Mesenchymal stem cell (in vitro differentiated cells and primary cell): ENCODE results near the gene TTC16.
A peak's percentile ranks its signal among the peaks of the same experiment; 100 is the strongest.

Experiments
- DNase-seq: peaks from one replicate; pipeline ENCODE4 v3.0.0-alpha.2; 2013
- H2AFZ ChIP-seq: one replicate; pipeline ENCODE4 v1.6.1; 2013; ENCODE audit warnings: low read depth, mild to moderate bottlenecking, control low read depth, inconsistent platforms, low read length, moderate library complexity
- H2AK5ac ChIP-seq: 2 replicates; pipeline ENCODE4 v1.6.1; 2013; ENCODE audit warnings: low read length, moderate library complexity, mild to moderate bottlenecking, inconsistent platforms; ENCODE audit not compliant: severe bottlenecking
- H2BK120ac ChIP-seq: one replicate; pipeline ENCODE4 v1.6.1; 2013; ENCODE audit warnings: low read depth, mild to moderate bottlenecking, inconsistent platforms, low read length, moderate library complexity
- H2BK12ac ChIP-seq, 2 experiments: one replicate each; pipeline ENCODE4 v1.6.1; 2013; ENCODE audit warnings: inconsistent platforms in 2 of 2, low read length in 2 of 2, mild to moderate bottlenecking in 2 of 2, moderate library complexity in 2 of 2, control low read depth in 1 of 2
- H2BK15ac ChIP-seq: one replicate; pipeline ENCODE4 v1.6.1; 2013; ENCODE audit warnings: mild to moderate bottlenecking, low read depth, inconsistent platforms; ENCODE audit not compliant: poor library complexity, severe bottlenecking
- H2BK5ac ChIP-seq: 2 replicates; pipeline ENCODE4 v1.6.1; 2013; ENCODE audit warnings: low read depth, mild to moderate bottlenecking, low read length, control low read depth, inconsistent platforms; ENCODE audit not compliant: poor library complexity, severe bottlenecking
- H3K14ac ChIP-seq, 2 experiments: one replicate each; pipeline ENCODE4 v1.6.1; 2013; ENCODE audit warnings: inconsistent platforms in 2 of 2, low read length in 2 of 2, control low read depth in 1 of 2, mild to moderate bottlenecking in 1 of 2, moderate library complexity in 1 of 2
- H3K18ac ChIP-seq, 2 experiments: one replicate each; pipeline ENCODE4 v1.6.1; 2013; ENCODE audit warnings: inconsistent platforms in 2 of 2, low read length in 2 of 2, control low read depth in 1 of 2, low read depth in 1 of 2, mild to moderate bottlenecking in 1 of 2
- H3K23ac ChIP-seq, 2 experiments: one replicate each; pipeline ENCODE4 v1.6.1; 2013; ENCODE audit warnings: inconsistent platforms in 2 of 2, low read length in 2 of 2, mild to moderate bottlenecking in 2 of 2, moderate library complexity in 2 of 2, control low read depth in 1 of 2
- H3K27ac ChIP-seq: 2 replicates; pipeline ENCODE4 v1.5.1; 2013; ENCODE audit warnings: mild to moderate bottlenecking, moderate library complexity, low read length, control low read depth, inconsistent platforms; ENCODE audit not compliant: poor library complexity, severe bottlenecking
- H3K27me3 ChIP-seq, 2 experiments: 2 replicates each; pipeline versions ENCODE4 v1.6.1 to v1.7.0; 2013; ENCODE audit warnings: low read length in 2 of 2, mild to moderate bottlenecking in 2 of 2, moderate library complexity in 2 of 2, control low read depth in 1 of 2, inconsistent platforms in 1 of 2; ENCODE audit not compliant: control insufficient read depth in 1 of 2, insufficient read depth in 1 of 2
- H3K36me3 ChIP-seq, 2 experiments: 2 replicates each; pipeline versions ENCODE4 v1.6.1 to v1.7.0; 2013; ENCODE audit warnings: low read length in 2 of 2, control low read depth in 1 of 2, inconsistent platforms in 1 of 2, low read depth in 1 of 2, mild to moderate bottlenecking in 1 of 2; ENCODE audit not compliant: insufficient read depth in 2 of 2, control insufficient read depth in 1 of 2
- H3K4ac ChIP-seq, 2 experiments: one replicate each; pipeline ENCODE4 v1.6.1; 2013; ENCODE audit warnings: inconsistent platforms in 2 of 2, low read length in 2 of 2, mild to moderate bottlenecking in 2 of 2, moderate library complexity in 2 of 2, control low read depth in 1 of 2, low read depth in 1 of 2
- H3K4me1 ChIP-seq: 2 replicates; pipeline ENCODE4 v1.6.1; 2013; ENCODE audit warnings: low read depth, low read length, control low read depth; ENCODE audit not compliant: control insufficient read depth, insufficient read depth
- H3K4me2 ChIP-seq: 2 replicates; pipeline ENCODE4 v1.6.1; 2013; ENCODE audit warnings: low read length, mild to moderate bottlenecking, inconsistent platforms; ENCODE audit not compliant: poor library complexity, severe bottlenecking
- H3K4me3 ChIP-seq, 2 experiments: 2 replicates each; pipeline versions ENCODE4 v1.5.1 to v1.7.0; 2013; ENCODE audit warnings: low read length in 2 of 2, mild to moderate bottlenecking in 2 of 2, control low read depth in 1 of 2, low read depth in 1 of 2; ENCODE audit not compliant: insufficient read depth in 1 of 2
- H3K79me1 ChIP-seq: replicated peaks from 2 replicates; pipeline ENCODE4 v1.6.1; 2013; ENCODE audit warnings: mild to moderate bottlenecking, control low read depth, low read length, inconsistent platforms; ENCODE audit not compliant: poor library complexity, severe bottlenecking
- H3K9ac ChIP-seq: 2 replicates; pipeline ENCODE4 v1.7.0; 2013; ENCODE audit warnings: mild to moderate bottlenecking, low read length, moderate library complexity
- H3K9me3 ChIP-seq: 2 replicates; pipeline ENCODE4 v1.7.0; 2013; ENCODE audit warnings: mild to moderate bottlenecking, low read length; ENCODE audit not compliant: control insufficient read depth
- H4K8ac ChIP-seq: one replicate; pipeline ENCODE4 v1.6.1; 2013; ENCODE audit warnings: inconsistent platforms, mild to moderate bottlenecking, low read length, moderate library complexity
- H4K91ac ChIP-seq: one replicate; pipeline ENCODE4 v1.6.1; 2013; ENCODE audit warnings: mild to moderate bottlenecking, low read length, inconsistent platforms
- WGBS: methylation state at CpG from one replicate; pipeline ENCODE4 v1.1.7; 2013; ENCODE audit warnings: mixed read lengths; 5-methylcytosine and 5-hydroxymethylcytosine counted together

Gene TTC16

DNA sequence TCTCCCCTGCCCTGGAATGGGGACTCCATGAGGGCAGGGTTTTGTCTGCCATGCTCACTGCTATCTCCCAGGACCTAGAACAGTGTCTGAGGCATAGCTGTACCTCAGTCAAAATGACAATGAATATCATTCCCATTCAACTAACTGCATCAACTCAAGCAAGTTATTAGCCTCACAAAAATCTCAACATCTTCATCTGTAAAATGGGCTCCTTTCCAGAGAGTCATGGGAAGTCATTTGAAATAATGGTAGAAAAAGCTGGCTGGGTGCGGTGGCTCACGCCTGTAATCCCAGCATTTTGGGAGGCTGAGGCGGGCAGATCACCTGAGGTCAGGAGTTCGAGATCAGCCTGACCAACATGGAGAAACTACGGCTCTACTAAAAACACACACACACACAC lies 53.2 kb downstream of the TTC16 start:
- Histone ChIP-seq H3K4me2 (no peak overlapping the region), H3K4me1 (peaks cover 18% of the 10 kb centered on the region), H3K27me3 (peaks cover 6 to 62% of the 10 kb centered on the region in 2 experiments), H2AFZ (no peak overlapping the region), H4K91ac (no peak overlapping the region), H2BK15ac (no peak overlapping the region), H3K9ac (no peak overlapping the region), H2AK5ac (no peak overlapping the region), H2BK120ac (no peak overlapping the region), H3K27ac (no peak overlapping the region), H3K23ac (no peak overlapping the region), H3K18ac (no peak overlapping the region), H4K8ac (no peak overlapping the region), H3K9me3 (no peaks in the 10 kb centered on the region), H2BK12ac (no peak overlapping the region), H3K79me1 (no peaks in the 10 kb centered on the region), H2BK5ac (no peak overlapping the region), H3K14ac (no peak overlapping the region), H3K36me3 (no peaks in the 10 kb centered on the region), H3K4me3 (no peak overlapping the region), H3K4ac (no peak overlapping the region)
- WGBS = 100% methylated on average over 5 of the region's 5 CpGs
- no peak for DNase-seq

DNA sequence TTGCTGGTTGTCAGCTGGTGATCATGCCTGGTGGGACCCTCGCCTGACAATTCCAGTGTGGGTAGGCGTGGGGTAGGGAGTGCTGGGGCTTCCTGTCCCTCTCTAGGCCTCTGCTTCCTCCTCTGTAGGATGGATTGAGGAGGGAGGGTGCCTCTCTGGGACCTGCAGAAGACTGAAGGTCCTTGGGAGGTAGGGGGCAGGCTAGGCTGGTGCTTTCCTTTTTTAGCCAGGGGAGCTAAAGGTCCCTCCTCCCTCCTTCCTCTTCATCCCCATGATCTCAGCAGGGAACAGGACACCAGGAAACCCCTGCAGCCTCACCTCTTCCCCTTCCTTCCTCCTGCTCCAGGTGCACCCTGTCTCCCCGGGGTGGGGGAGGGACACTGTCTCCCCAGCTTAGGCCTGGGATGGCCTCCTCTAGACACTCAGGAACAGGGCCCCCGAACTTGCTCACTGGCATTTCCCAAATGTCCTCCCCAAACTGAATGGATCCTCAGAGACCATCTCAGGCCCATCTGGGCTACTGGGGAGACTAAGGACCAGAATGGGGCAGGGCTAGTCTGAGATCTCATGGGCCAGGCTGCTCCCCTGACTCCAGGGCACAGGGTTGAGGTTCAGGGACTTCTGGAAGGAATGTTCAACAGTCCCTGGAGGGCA lies 54.2 kb downstream of the TTC16 start:
- no peak overlapping the region for H4K91ac ChIP-seq
- no peak for DNase-seq
- no peaks in the 10 kb centered on the region for H3K9me3 ChIP-seq
- H3K18ac ChIP-seq = no peak overlapping the region
- no peak overlapping the region for H2BK5ac ChIP-seq
- no peak overlapping the region for H3K9ac ChIP-seq
- H3K4me3 ChIP-seq = no peak overlapping the region
- WGBS = 75% methylated on average over 3 of the region's 4 CpGs
- no peak overlapping the region for H3K27ac ChIP-seq
- no peak overlapping the region for H3K14ac ChIP-seq
- peak overlapping the region in 1 of 2 experiments; percentile 15 for H2BK12ac ChIP-seq
- H3K23ac ChIP-seq = no peak overlapping the region
- no peak overlapping the region for H2AK5ac ChIP-seq
- no peak overlapping the region for H2AFZ ChIP-seq
- peaks cover 6 to 56% of the 10 kb centered on the region in 2 experiments for H3K27me3 ChIP-seq
- H3K4me1 ChIP-seq = peaks cover 18% of the 10 kb centered on the region
- peak overlapping the region; percentile 29 for H2BK15ac ChIP-seq
- no peak overlapping the region for H2BK120ac ChIP-seq
- H3K79me1 ChIP-seq = no peaks in the 10 kb centered on the region
- no peak overlapping the region for H3K4me2 ChIP-seq
- H4K8ac ChIP-seq = no peak overlapping the region
- H3K4ac ChIP-seq = no peak overlapping the region
- H3K36me3 ChIP-seq = no peaks in the 10 kb centered on the region

- no peak overlapping the region for H2AK5ac ChIP-seq
- DNase-seq = no peak
- H4K91ac ChIP-seq = peak overlapping the region; percentile 44
- H4K8ac ChIP-seq = no peak overlapping the region
- peaks cover 18% of the 10 kb centered on the region for H3K4me1 ChIP-seq
- H3K18ac ChIP-seq = no peak overlapping the region
- H3K9ac ChIP-seq = no peak overlapping the region
- H3K36me3 ChIP-seq = no peaks in the 10 kb centered on the region
- peak overlapping the region in 1 of 2 experiments; percentile 72 for H3K4me3 ChIP-seq
- no peak overlapping the region for H3K23ac ChIP-seq
- no peak overlapping the region for H3K14ac ChIP-seq
- H2AFZ ChIP-seq = no peak overlapping the region
- no peak overlapping the region for H2BK120ac ChIP-seq
- H2BK5ac ChIP-seq = no peak overlapping the region
- H3K4me2 ChIP-seq = peak overlapping the region; percentile 97
- WGBS = 55% methylated on average over 3 of the region's 3 CpGs
- no peak overlapping the region for H3K4ac ChIP-seq
- H2BK15ac ChIP-seq = peak overlapping the region; percentile 37
- H2BK12ac ChIP-seq = no peak overlapping the region
- peaks cover 6 to 51% of the 10 kb centered on the region in 2 experiments for H3K27me3 ChIP-seq
- no peaks in the 10 kb centered on the region for H3K9me3 ChIP-seq
- H3K79me1 ChIP-seq = no peaks in the 10 kb centered on the region
- H3K27ac ChIP-seq = no peak overlapping the region
Observed at GRCh38 chr9:127770583-127770904, 54.7 kb downstream of the TTC16 start.

DNA sequence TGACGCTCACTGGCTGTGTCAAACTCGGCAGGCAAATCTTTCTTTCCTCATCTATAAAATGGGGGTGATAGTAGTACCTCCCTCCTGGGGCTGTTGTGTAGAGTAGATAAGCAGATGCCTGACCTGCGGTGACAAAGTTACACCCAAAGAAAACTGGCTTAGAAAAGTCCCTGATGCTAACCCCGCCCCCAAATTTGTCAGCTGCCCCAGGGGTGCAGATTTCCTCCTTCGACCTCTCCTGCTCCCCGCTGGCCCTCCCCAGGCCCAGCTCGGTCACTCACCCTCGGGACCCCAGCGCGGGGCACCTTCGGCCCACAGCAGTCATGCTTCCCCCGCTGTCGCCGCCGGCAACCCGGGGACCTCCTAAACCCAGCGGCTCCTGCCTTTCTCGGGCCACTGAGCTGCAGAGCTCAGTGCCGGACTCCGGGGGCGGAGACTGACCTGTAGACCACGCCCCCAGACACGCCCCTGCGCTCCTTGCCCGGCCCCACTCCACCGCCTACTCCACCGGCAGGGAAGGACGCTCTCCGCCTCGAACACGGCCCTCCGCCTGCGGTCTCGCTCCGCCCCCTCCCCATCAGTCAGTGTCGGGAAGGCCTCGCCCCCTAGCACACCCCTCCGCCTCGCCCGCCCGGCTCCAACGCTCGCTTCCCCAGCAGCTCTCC lies 55.2 kb downstream of the TTC16 start:
- no peak overlapping the region for H2AK5ac ChIP-seq
- no peak overlapping the region for H3K4ac ChIP-seq
- under 1% methylated on average over 41 of the region's 43 CpGs for WGBS
- peaks cover 6 to 46% of the 10 kb centered on the region in 2 experiments for H3K27me3 ChIP-seq
- no peak overlapping the region for H3K14ac ChIP-seq
- H2BK15ac ChIP-seq = peak overlapping the region; percentile 70
- H3K9me3 ChIP-seq = no peaks in the 10 kb centered on the region
- no peak overlapping the region for H2BK12ac ChIP-seq
- peak overlapping the region in 1 of 2 experiments; percentile 67 for H3K18ac ChIP-seq
- peak overlapping the region; percentile 53 to 72 for H3K4me3 ChIP-seq
- H2AFZ ChIP-seq = no peak overlapping the region
- peak overlapping the region; percentile 97 for H3K4me2 ChIP-seq
- H2BK120ac ChIP-seq = no peak overlapping the region
- H3K27ac ChIP-seq = no peak overlapping the region
- no peaks in the 10 kb centered on the region for H3K36me3 ChIP-seq
- H3K4me1 ChIP-seq = peaks cover 18% of the 10 kb centered on the region
- peak; percentile 98 for DNase-seq
- H2BK5ac ChIP-seq = no peak overlapping the region
- no peaks in the 10 kb centered on the region for H3K79me1 ChIP-seq
- H3K23ac ChIP-seq = peak overlapping the region in 1 of 2 experiments; percentile 67
- H4K8ac ChIP-seq = peak overlapping the region; percentile 61
- H3K9ac ChIP-seq = peak overlapping the region; percentile 41
- H4K91ac ChIP-seq = peak overlapping the region; percentile 44
